AG20443 (cell line): Measurements from ENCODE around the gene ATAD3C.
A peak's percentile ranks its signal among the peaks of the same experiment; 100 is the strongest.
"Not testable (repeated sequence)": the region's sequence is repeated elsewhere in the genome, so short reads cannot be mapped to it uniquely, and the experiment has no call there.

ENCODE experiments used
- DNase-seq: peaks from one replicate; pipeline ENCODE4 v3.0.0; 2012; ENCODE audit warnings: low spot score, mixed read lengths

ATAD3C gene

GRCh38 chr1:1418464-1419362 is 30.8 kb upstream of the ATAD3C start:
- DNase-seq = no peak

GRCh38 chr1:1419363-1419812 is 30.1 kb upstream of the ATAD3C start:
- no peak for DNase-seq

DNA sequence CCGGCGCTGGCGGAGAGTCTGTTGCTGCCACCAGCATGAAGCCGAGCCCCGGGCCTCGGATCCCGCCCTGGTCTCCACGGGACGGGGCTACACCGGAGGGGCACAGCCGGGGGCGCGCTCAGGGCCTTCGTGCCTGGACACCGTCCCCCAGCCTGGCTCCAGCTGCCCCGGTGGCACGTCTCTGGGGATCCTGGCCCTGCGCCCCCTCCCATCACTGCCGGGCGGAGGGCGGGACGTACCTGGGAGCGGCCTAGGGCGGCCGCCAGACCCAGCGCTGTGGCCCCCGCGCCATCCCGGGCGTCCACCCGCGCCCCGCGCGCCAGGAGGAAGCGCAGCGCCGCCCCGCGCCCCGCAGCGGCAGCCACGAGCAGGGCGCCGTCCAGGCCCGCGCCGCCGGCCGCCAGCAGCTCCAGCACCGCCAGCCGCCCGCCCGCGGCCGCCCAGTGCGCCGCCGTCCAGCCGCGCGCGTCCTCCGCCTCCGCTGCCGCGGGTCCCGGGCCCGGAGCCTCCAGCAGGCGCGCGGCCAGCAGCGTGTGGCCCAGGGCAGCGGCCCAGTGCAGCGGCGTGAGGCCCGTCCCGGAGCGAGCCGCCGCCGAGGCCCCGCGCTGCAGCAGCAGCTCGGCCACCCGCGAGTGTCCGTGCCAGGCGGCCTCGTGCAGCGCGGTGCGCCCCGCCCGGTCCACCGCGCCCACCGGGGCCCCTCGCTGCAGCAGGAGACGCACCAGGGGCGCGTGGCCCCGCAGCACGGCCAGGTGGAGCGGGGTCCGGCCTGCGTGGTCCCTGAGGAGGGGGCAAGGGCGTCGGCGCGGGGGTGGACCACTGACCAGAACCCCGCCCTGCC is 29.5 kb upstream of the ATAD3C start:
- DNase-seq = peak; percentile 75

DNA sequence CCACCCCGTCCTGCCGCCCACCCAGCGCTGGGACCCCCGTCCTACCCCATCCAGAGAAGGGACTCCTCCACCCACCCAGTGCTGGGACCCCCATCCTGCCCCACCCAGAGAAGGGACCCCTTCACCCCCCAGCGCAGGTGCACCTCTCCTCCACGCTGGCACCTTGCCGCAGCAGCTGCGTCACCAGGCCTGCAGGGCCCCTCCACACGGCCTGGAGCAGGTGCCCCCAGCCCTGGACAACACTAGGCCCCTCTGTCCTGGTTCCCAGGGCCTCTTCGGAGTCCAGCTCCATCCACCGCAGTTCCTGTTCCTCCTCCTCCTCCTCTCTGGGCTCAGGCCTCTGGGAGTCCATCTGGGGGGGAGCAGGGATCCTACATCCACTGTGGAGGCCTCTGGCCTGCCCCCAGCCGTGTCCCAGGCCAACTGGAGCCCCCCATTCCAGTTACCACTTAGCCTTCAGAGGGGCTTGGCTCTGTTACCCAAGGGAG is 28.8 kb upstream of the ATAD3C start:
- no peak for DNase-seq

- DNase-seq = no peak
Observed at GRCh38 chr1:1421147-1421906, 28.2 kb upstream of the ATAD3C start, which contains the start of gene ANKRD65. Gene ANKRD65, minus strand, starts transcription at chr1:1421276. Its CDS starts 271 bp downstream, at chr1:1421005.

- DNase-seq = no peak
Observed at GRCh38 chr1:1421907-1422464, 27.5 kb upstream of the ATAD3C start.

- DNase-seq = no peak
Observed at GRCh38 chr1:1422465-1423244, 26.8 kb upstream of the ATAD3C start.

GRCh38 chr1:1423245-1423597 is 26.3 kb upstream of the ATAD3C start:
- no peak for DNase-seq

GRCh38 chr1:1424707-1425106 is 24.8 kb upstream of the ATAD3C start:
- no peak for DNase-seq

GRCh38 chr1:1425426-1425752 is 24.1 kb upstream of the ATAD3C start:
- DNase-seq = no peak

DNA sequence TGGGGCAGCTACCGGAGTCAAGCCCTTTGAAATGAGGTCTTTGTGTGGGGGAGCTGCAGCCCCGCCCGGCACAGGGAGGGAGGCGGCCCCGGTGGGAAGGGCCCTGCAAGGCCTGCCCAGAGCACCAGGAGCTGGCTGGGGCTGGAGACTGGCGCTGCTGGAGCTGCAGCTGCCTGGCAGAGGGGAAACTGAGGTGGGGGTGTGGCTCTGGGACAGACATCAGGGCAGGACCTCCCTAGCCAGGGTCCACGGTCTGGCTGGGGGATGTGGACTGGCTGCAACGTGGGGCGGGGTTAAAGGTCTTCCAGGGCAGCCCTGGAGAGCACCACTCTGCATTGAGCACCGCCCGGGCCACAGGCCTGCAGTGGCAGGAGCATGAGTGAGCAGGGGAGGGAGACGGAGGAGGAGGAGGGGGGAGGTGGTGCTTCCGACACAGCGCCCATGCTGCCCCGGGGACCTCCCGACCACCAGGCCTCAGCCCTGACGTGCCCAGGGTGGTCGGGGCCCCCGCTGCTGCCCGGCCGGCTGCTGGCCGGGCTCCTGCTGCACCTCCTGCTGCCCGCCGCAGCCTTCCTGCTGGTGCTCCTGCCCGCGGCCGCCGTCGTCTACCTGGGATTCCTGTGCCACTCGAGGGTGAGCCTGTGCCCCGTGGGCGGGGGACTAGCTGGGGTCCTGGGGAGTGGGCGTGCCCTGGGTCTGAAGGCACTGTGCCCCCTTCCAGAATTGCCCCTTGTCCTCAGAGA is 23.6 kb upstream of the ATAD3C start:
- DNase-seq = peak; percentile 16

GRCh38 chr1:1426496-1427105 is 22.9 kb upstream of the ATAD3C start:
- DNase-seq = no peak

- DNase-seq = peak; percentile 69
Observed at GRCh38 chr1:1427106-1427819, 22.2 kb upstream of the ATAD3C start.

GRCh38 chr1:1427820-1428148 is 21.7 kb upstream of the ATAD3C start:
- DNase-seq = no peak

- DNase-seq = no peak
Observed at GRCh38 chr1:1428174-1428573, 21.3 kb upstream of the ATAD3C start.

GRCh38 chr1:1428967-1429366 is 20.5 kb upstream of the ATAD3C start:
- DNase-seq = not testable (repeated sequence)

GRCh38 chr1:1429671-1430073 is 19.8 kb upstream of the ATAD3C start:
- peak; percentile 17 for DNase-seq

DNA sequence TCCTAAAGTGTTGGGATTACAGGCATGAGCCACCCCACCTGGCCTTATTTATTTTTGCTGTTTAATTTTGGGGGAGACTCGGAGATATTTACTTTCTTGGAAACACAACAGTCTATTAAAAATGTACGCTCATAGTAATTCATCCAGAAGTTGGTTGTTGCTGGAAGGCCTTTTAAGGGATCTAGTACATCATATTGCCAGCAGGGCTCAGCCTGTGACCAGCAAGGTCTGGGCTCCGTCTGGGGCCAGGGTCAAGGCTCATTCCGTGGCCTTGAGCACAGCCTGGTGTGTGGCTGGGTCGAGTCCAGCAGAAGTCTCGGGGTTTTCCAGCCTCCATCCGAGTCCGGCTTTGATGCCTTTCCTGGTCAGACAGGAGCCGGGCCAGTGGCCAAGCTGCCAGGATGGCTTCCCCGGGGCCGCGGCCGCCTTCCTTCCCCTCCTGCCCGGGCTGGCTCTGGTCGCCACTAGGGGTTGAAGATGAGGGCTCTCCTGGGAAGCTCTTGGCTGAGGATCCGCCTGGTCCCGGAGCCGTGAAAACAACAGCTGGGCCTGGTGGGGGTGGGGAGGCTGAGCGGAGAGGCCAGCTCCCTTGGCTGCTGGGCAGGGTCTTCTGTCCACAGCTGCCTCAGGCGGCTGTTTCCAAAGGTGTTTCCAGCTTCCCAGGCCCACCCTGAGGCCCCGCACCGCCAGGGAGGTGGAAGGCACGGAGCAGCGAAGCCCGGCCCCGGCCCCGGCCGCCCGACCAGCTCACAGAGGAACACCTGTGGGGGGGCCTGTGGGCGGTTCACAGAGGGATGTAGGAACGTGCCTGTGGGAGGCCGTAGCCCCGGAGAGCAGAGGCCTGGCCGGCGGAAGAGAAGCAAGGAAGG is 19.1 kb upstream of the ATAD3C start:
- DNase-seq = peak; percentile 64
